A549 (cell line): ENCODE measurements around the gene PDCD6IP. TPM values are rescaled to one million over a fixed set of nuclear protein-coding genes. Genes with fewer than 3 reads are reported as not detected.
"Not testable (repeated sequence)": the region's sequence is repeated elsewhere in the genome, so short reads cannot be mapped to it uniquely, and the experiment has no call there.

Experiments used
- ATAC-seq, 2 experiments: fragments of 200-7000 bp in 1 of 2; fragments of >200 bp in 1 of 2; cut with Nextera tagmentation in 1 of 2; cut with Tn5 transposase in 1 of 2; 3 replicates each; pipeline versions ENCODE4 v1.8.0 to v1.9.1; 2018 to 2020; ENCODE audit warnings: mild to moderate bottlenecking in 1 of 2, moderate library complexity in 1 of 2
- CTCF ChIA-PET: fragments of 300-600 bp; sonication (Branson Sonifier 250); formaldehyde crosslinking; extraction: SDS; loops from one replicate; lab custom pipeline; 2021; ENCODE audit warnings: antibody characterized with exemption, inconsistent platforms; lab: Yijun Ruan, JAX
- POLR2A ChIA-PET: fragments of 350-600 bp; formaldehyde crosslinking; extraction: SDS; loops from one replicate; lab custom pipeline; 2021; ENCODE audit warnings: antibody characterized with exemption, inconsistent platforms; lab: Yijun Ruan, JAX
- DNase-seq, 2 experiments: peaks; one replicate each; pipeline versions ENCODE4 v3.0.0 to v3.0.0-alpha.2; 2011 to 2016; ENCODE audit warnings: low read depth in 1 of 2, low spot score in 1 of 2
- FAIRE-seq: peaks from 2 replicates; lab custom pipeline; 2011; peaks lifted over from hg19 to GRCh38; lab: Jason Lieb, UNC
- H3K27ac ChIP-seq, 2 experiments: fragments of >200 bp; sonication (Bioruptor Twin); formaldehyde crosslinking; 3 replicates each; pipeline ENCODE4 v1.5.1; 2016 to 2017
- H3K4me1 ChIP-seq: fragments of >200 bp; sonication (Bioruptor Twin); formaldehyde crosslinking; 3 replicates; pipeline ENCODE4 v1.6.1; 2016
- H3K4me2 ChIP-seq: fragments of >200 bp; sonication (Bioruptor Twin); formaldehyde crosslinking; 3 replicates; pipeline ENCODE4 v1.6.1; 2016
- H3K4me3 ChIP-seq: fragments of >200 bp; sonication (Bioruptor Twin); formaldehyde crosslinking; 3 replicates; pipeline ENCODE4 v1.5.1; 2016
- H3K9me3 ChIP-seq: fragments of >200 bp; sonication (Bioruptor Twin); formaldehyde crosslinking; 3 replicates; pipeline ENCODE4 v1.6.1; 2016
- ATOH8 ChIP-seq: fragments of 250-450 bp; sonication (Bioruptor Pico); IDR thresholded peaks from 2 replicates; pipeline ENCODE4 v1.5.0; 2020; ENCODE audit warnings: low read depth, mild to moderate bottlenecking, moderate library complexity
- FOSB ChIP-seq: fragments of 250-450 bp; sonication (Bioruptor Pico); IDR thresholded peaks from 2 replicates; pipeline ENCODE4 v1.5.0; 2020; ENCODE audit warnings: mild to moderate bottlenecking, moderate library complexity
- HES2 ChIP-seq: fragments of >200 bp; sonication (Bioruptor Twin); formaldehyde crosslinking; IDR thresholded peaks from 2 replicates; pipeline ENCODE4 v1.6.1; 2016
- HMGXB4 ChIP-seq: fragments of 250-450 bp; sonication (Bioruptor Pico); IDR thresholded peaks from 2 replicates; pipeline ENCODE4 v1.5.0; 2021; ENCODE audit warnings: mild to moderate bottlenecking, moderate library complexity, borderline replicate concordance
- MAFK ChIP-seq: fragments of 450-650 bp; IDR thresholded peaks from 2 replicates; pipeline ENCODE4 v1.6.1; 2014; ENCODE audit not compliant: partially characterized antibody
- NFE2L2 ChIP-seq: fragments of 150-350 bp; conservative IDR thresholded peaks from 2 replicates; pipeline ENCODE4 v1.6.1; 2014; ENCODE audit warnings: low read length
- USF2 ChIP-seq: fragments of 450-650 bp; IDR thresholded peaks from 2 replicates; pipeline ENCODE4 v1.6.1; 2014; ENCODE audit warnings: antibody characterized with exemption
- WGBS: methylation state at CpG from one replicate; pipeline ENCODE4 v1.1.6; 2017; ENCODE audit errors: missing lambda C conversion rate; 5-methylcytosine and 5-hydroxymethylcytosine counted together
- polyA plus RNA-seq, 4 experiments: library from polyadenylated mRNA; depleted of rRNA in 3 of 4; stranded (reverse); fragments of >200 nt; fragmentation: RNase III in 1 of 4; extraction: RNeasy Plus Mini Kit Qiagen cat#74134 plus additional on column Dnase treatment in 1 of 4; gene quantifications; 2 replicates in 3 of 4; 3 replicates in 1 of 4; pipeline ENCODE4 v1.2.3, GENCODE V29; 2011 to 2017

Gene PDCD6IP
- polyA plus RNA-seq, 2 of the 4 experiments (the other 2 are of a cell fraction): 145 to 221 TPM

GRCh38 chr3:33855407-33855806, 57.0 kb downstream of the PDCD6IP start:
- H3K9me3 ChIP-seq, H3K4me2 ChIP-seq, DNase-seq, H3K4me3 ChIP-seq, POLR2A ChIA-PET, FAIRE-seq: not testable (repeated sequence)
- peak; percentile 85 for TF ChIP-seq MAFK
- WGBS: 82% methylated on average over 1 of the region's 1 CpG
- ATAC-seq: peak; percentile 49 to 50; a peak in 2 of 6 replicates
- 0 out of 3 replicates have a peak, but pooled peaks cover 12% of the 10 kb centered on the region for H3K4me1 ChIP-seq
- CTCF ChIA-PET: interaction anchor here (1.4 kb wide), 1 partner anchor 28 kb away, joined by 4 read pairs; no protein-coding TSS in a partner anchor
- H3K27ac ChIP-seq: 0 out of 6 replicates have a peak overlapping the region, but pooled peaks of 1 of the 2 experiments have one; percentile 22

GRCh38 chr3:33855884-33856546, 57.6 kb downstream of the PDCD6IP start:
- peak overlapping the region in 1 of 2 experiments; percentile 22; a peak in 1 of 6 replicates for H3K27ac ChIP-seq
- no peak overlapping the region for H3K4me2 ChIP-seq
- ATAC-seq (peak in 1 of 2 experiments; percentile 44; a peak in 2 of 6 replicates), FAIRE-seq (no peak), DNase-seq (no peak)
- no peak overlapping the region for H3K4me3 ChIP-seq
- H3K9me3 ChIP-seq: no peaks in the 10 kb centered on the region
- POLR2A ChIA-PET: no interaction called here
- WGBS: 78% methylated on average over 10 of the region's 10 CpGs
- CTCF ChIA-PET: interaction anchor here (1.4 kb wide), 1 partner anchor 27 kb away, joined by 4 read pairs; no protein-coding TSS in a partner anchor
- H3K4me1 ChIP-seq: 0 out of 3 replicates have a peak, but pooled peaks cover 12% of the 10 kb centered on the region
- TF ChIP-seq FOSB (no peak), NFE2L2 (no peak), ATOH8 (CRISPR knock-in tag) (no peak)

GRCh38 chr3:33857701-33858100, 59.3 kb downstream of the PDCD6IP start:
- 0 out of 3 replicates have a peak, but pooled peaks cover 12% of the 10 kb centered on the region for H3K4me1 ChIP-seq
- H3K4me2 ChIP-seq, CTCF ChIA-PET, H3K4me3 ChIP-seq: not testable (repeated sequence)
- peak; percentile 29 for TF ChIP-seq MAFK
- TF ChIP-seq, all 56 proteins: peak for 1; not testable (repeated sequence) for 55
- POLR2A ChIA-PET, DNase-seq, H3K9me3 ChIP-seq, FAIRE-seq, ATAC-seq, H3K27ac ChIP-seq: not testable (repeated sequence)
- 93% methylated on average over 1 of the region's 1 CpG for WGBS

- H3K4me2 ChIP-seq: no peak overlapping the region
- 0 out of 3 replicates have a peak, but pooled peaks cover 12% of the 10 kb centered on the region for H3K4me1 ChIP-seq
- TF ChIP-seq USF2: no peak
- POLR2A ChIA-PET: no interaction called here
- H3K9me3 ChIP-seq: no peaks in the 10 kb centered on the region
- no peak overlapping the region for H3K27ac ChIP-seq
- CTCF ChIA-PET: no interaction called here
- ATAC-seq: no peak
- H3K4me3 ChIP-seq: no peak overlapping the region
- 93% methylated on average over 4 of the region's 4 CpGs for WGBS
- FAIRE-seq: no peak
- no peak for DNase-seq
These were observed 59.7 kb downstream of the PDCD6IP start for GRCh38 chr3:33858131-33858530.

GRCh38 chr3:33860373-33861050, 62.1 kb downstream of the PDCD6IP start:
- FAIRE-seq (no peak), ATAC-seq (no peak), DNase-seq (no peak)
- CTCF ChIA-PET: interaction anchor here (1.1 kb wide), 1 partner anchor 18 kb away, joined by 4 read pairs; no protein-coding TSS in a partner anchor
- POLR2A ChIA-PET: interaction anchor here (0.6 kb wide), 1 partner anchor 41 kb away, joined by 4 read pairs; no protein-coding TSS in a partner anchor
- H3K4me1 ChIP-seq: 0 out of 3 replicates have a peak, but pooled peaks cover under 1% of the 10 kb centered on the region
- H3K9me3 ChIP-seq: no peaks in the 10 kb centered on the region
- whole genome bisulfite sequencing: 93% methylated on average over 4 of the region's 4 CpGs
- TF ChIP-seq HMGXB4 (CRISPR knock-in tag): no peak
- no peak for TF ChIP-seq HES2
- TF ChIP-seq, all 56 proteins: peak for 0
- no peak overlapping the region for H3K27ac ChIP-seq
- no peak overlapping the region for H3K4me2 ChIP-seq
- H3K4me3 ChIP-seq: no peak overlapping the region
